GM12878 (cell line): ENCODE results near the gene KDSR. TPM values are rescaled to one million over a fixed set of nuclear protein-coding genes. Genes with fewer than 3 reads are reported as not detected.

ENCODE experiments used
- ATAC-seq: fragments of 200-7000 bp; cut with Tn5 transposase; 3 replicates; pipeline ENCODE4 v1.9.1; 2020; ENCODE audit warnings: mild to moderate bottlenecking, moderate library complexity
- BruUV-seq: library from RNA; stranded (reverse); fragments of 400-500 nt; replicated peaks from 2 replicates; lab custom pipeline; 2021; lab: Mats Ljungman, UMichigan
- CTCF ChIA-PET: fragments of 300-600 bp; sonication (Branson Sonifier 250); formaldehyde crosslinking; extraction: SDS; loops from one replicate; lab custom pipeline; 2021; ENCODE audit warnings: inconsistent platforms; lab: Yijun Ruan, JAX
- POLR2A ChIA-PET: fragments of 350-600 bp; formaldehyde crosslinking; extraction: SDS; loops from one replicate; lab custom pipeline; 2021; ENCODE audit warnings: inconsistent platforms; lab: Charles Lee
- RAD21 ChIA-PET: fragments of 300-600 bp; sonication (Branson Sonifier 250); formaldehyde crosslinking; loops from one replicate; lab custom pipeline; 2023; ENCODE audit warnings: antibody characterized with exemption; ENCODE audit not compliant: unreplicated experiment; lab: Charles Lee
- SMC1A ChIA-PET: fragments of 300-600 bp; sonication (Branson Sonifier 250); formaldehyde crosslinking; loops from one replicate; lab custom pipeline; 2023; ENCODE audit not compliant: unreplicated experiment, uncharacterized antibody; lab: Charles Lee
- DNase-seq: peaks from one replicate; pipeline ENCODE4 v3.0.0-alpha.2; 2011; ENCODE audit warnings: low read depth, low spot score
- FAIRE-seq: peaks from 3 replicates; lab custom pipeline; 2011; peaks lifted over from hg19 to GRCh38; lab: Jason Lieb, UNC
- H2AFZ ChIP-seq: 2 replicates; pipeline ENCODE4 v1.6.0; 2011; ENCODE audit warnings: low read depth, low read length, control low read depth; ENCODE audit not compliant: control insufficient read depth
- H3K27ac ChIP-seq: 2 replicates; pipeline ENCODE4 v1.5.1; 2011; ENCODE audit warnings: control low read depth; ENCODE audit not compliant: control insufficient read depth, insufficient read depth
- H3K27me3 ChIP-seq, 2 experiments: replicated peaks in 1 of 2; 2 replicates each; pipeline versions ENCODE4 v1.6.0 to v1.6.1; 2011; ENCODE audit warnings: low read length in 1 of 2; ENCODE audit not compliant: control insufficient read depth in 2 of 2, insufficient read depth in 2 of 2
- H3K36me3 ChIP-seq, 2 experiments: 2 replicates each; pipeline ENCODE4 v1.5.1; 2011; ENCODE audit warnings: low read length in 1 of 2; ENCODE audit not compliant: control insufficient read depth in 2 of 2, insufficient read depth in 2 of 2
- H3K4me1 ChIP-seq: 2 replicates; pipeline ENCODE4 v1.6.1; 2011; ENCODE audit warnings: mild to moderate bottlenecking, low read length, moderate library complexity, mixed read lengths; ENCODE audit not compliant: control insufficient read depth, insufficient read depth
- H3K4me2 ChIP-seq: 2 replicates; pipeline ENCODE4 v1.6.0; 2011; ENCODE audit warnings: control low read depth; ENCODE audit not compliant: control insufficient read depth, insufficient read depth
- H3K4me3 ChIP-seq: fragments of 200-600 bp; sonication (generic); 2 replicates; pipeline ENCODE4 v1.5.1; 2016
- H3K79me2 ChIP-seq: 2 replicates; pipeline ENCODE4 v1.6.0; 2011; ENCODE audit warnings: low read length; ENCODE audit not compliant: control insufficient read depth, insufficient read depth
- H3K9ac ChIP-seq: 2 replicates; pipeline ENCODE4 v1.8.0; 2011; ENCODE audit warnings: low read length, control low read depth, mixed read lengths; ENCODE audit not compliant: control insufficient read depth, insufficient read depth
- H3K9me3 ChIP-seq: replicated peaks from 3 replicates; pipeline ENCODE4 v1.5.1; 2011; ENCODE audit warnings: mild to moderate bottlenecking, low read length; ENCODE audit not compliant: control insufficient read depth, insufficient read depth
- H4K20me1 ChIP-seq: 2 replicates; pipeline ENCODE4 v1.6.0; 2011; ENCODE audit not compliant: control insufficient read depth, insufficient read depth
- BCL3 ChIP-seq: IDR thresholded peaks from 2 replicates; pipeline ENCODE4 v1.6.1; 2011; ENCODE audit warnings: borderline replicate concordance, low read depth, mild to moderate bottlenecking, moderate library complexity, low read length; ENCODE audit not compliant: insufficient read depth, poor library complexity, severe bottlenecking
- LARP7 ChIP-seq: fragments of 450-650 bp; IDR thresholded peaks from 2 replicates; pipeline ENCODE4 v1.6.1; 2017; ENCODE audit warnings: mild to moderate bottlenecking
- NKRF ChIP-seq: fragments of 450-650 bp; conservative IDR thresholded peaks from 2 replicates; pipeline ENCODE4 v1.6.1; 2017; ENCODE audit warnings: mild to moderate bottlenecking, moderate library complexity
- NR2F1 ChIP-seq: fragments of 450-650 bp; conservative IDR thresholded peaks from 2 replicates; pipeline ENCODE4 v1.6.1; 2017; ENCODE audit warnings: mild to moderate bottlenecking
- SIX5 ChIP-seq: IDR thresholded peaks from 2 replicates; pipeline ENCODE4 v1.6.1; 2011; ENCODE audit warnings: mild to moderate bottlenecking, low read depth, low read length, moderate library complexity; ENCODE audit not compliant: severe bottlenecking
- SMARCA5 ChIP-seq: fragments of 450-650 bp; IDR thresholded peaks from 2 replicates; pipeline ENCODE4 v1.6.1; 2017; ENCODE audit warnings: mild to moderate bottlenecking
- SP1 ChIP-seq: IDR thresholded peaks from one replicate; pipeline ENCODE4 v1.6.1; 2011; ENCODE audit warnings: low read depth, low read length
- WGBS: methylation state at CpG from one replicate; pipeline ENCODE4 v1.1.6; 2016; ENCODE audit warnings: low lambda C conversion rate; ENCODE audit not compliant: insufficient replicate concordance, insufficient coverage; ENCODE audit errors: missing lambda C conversion rate; 5-methylcytosine and 5-hydroxymethylcytosine counted together
- in situ Hi-C: fragments of 300-500 bp; cut with MboI; formaldehyde crosslinking; loops from 9 replicates; pipeline ENCODE4 v1.14.3; 2018; ENCODE audit warnings: mixed read lengths
- intact Hi-C: fragments of 100-400 bp; cut with micrococcal nuclease; formaldehyde crosslinking; loops from one replicate; pipeline ENCODE4 v1.14.2; 2022; ENCODE audit not compliant: unreplicated experiment
- polyA plus RNA-seq, 11 experiments: library from polyadenylated mRNA; depleted of rRNA in 4 of 11; unstranded in 6 of 11; stranded (reverse) in 5 of 11; fragments of >200 nt; fragmentation: Nextera tagmentation in 4 of 11; fragmentation: Illumina TruSeq in 1 of 11; extraction: Ambion mirVana in 4 of 11; extraction: Trizol in 1 of 11; gene quantifications; 1 replicate in 1 of 11; 2 replicates in 10 of 11; pipeline versions ENCODE4 v1.2.1 to v1.2.3, GENCODE V29; 2011 to 2016; ENCODE audit warnings: inconsistent platforms in 2 of 11, missing spikeins in 2 of 11, low read depth in 1 of 11
- total RNA-seq, 4 experiments: library from RNA; depleted of rRNA in 3 of 4; stranded (reverse); fragments of >200 nt in 3 of 4; fragmentation: Illumina TruSeq in 1 of 4; extraction: Trizol in 1 of 4; gene quantifications; 2 replicates each; pipeline versions ENCODE4 v1.2.1 to v1.2.3, GENCODE V29; 2013 to 2021

KDSR gene
- total and polyA plus RNA-seq, 10 of the 15 experiments (the other 5 are each of a cell fraction or from before 2014, with no cell fraction given): 5.2 to 25.9 (median 14.3) TPM

GRCh38 chr18:63350230-63350629 is 16.8 kb downstream of the KDSR start:
- Histone ChIP-seq H3K4me2 (no peak overlapping the region), H4K20me1 (no peaks in the 10 kb centered on the region), H3K4me3 (no peak overlapping the region), H2AFZ (no peak overlapping the region), H3K9me3 (no peaks in the 10 kb centered on the region), H3K27ac (no peak overlapping the region), H3K9ac (no peak overlapping the region), H3K36me3 (peaks cover 4 to 17% of the 10 kb centered on the region in 2 experiments; a peak in 3 of 4 replicates), H3K4me1 (no peaks in the 10 kb centered on the region), H3K27me3 (no peaks in the 10 kb centered on the region), H3K79me2 (no peaks in the 10 kb centered on the region)
- RAD21 ChIA-PET: no interaction called here
- no TSS peak for BruUV-seq
- no peak for TF ChIP-seq NR2F1
- no peak for TF ChIP-seq NKRF
- TF ChIP-seq SMARCA5: no peak
- no peak for TF ChIP-seq SIX5
- TF ChIP-seq LARP7: no peak
- TF ChIP-seq BCL3: no peak
- no peak for TF ChIP-seq SP1
- 45% methylated on average over 2 of the region's 2 CpGs for WGBS
- no peak for ATAC-seq
- no peak for DNase-seq
- POLR2A ChIA-PET: interaction anchor here (1.0 to 1.9 kb wide), 2 partner anchors 10 to 15 kb away, joined by 3 to 6 read pairs; no protein-coding TSS in a partner anchor
- FAIRE-seq: no peak
- CTCF ChIA-PET: interaction anchor here (1.1 to 3.8 kb wide), 2 partner anchors 10 to 82 kb away, joined by 3 to 24 read pairs; no protein-coding TSS in a partner anchor
- intact Hi-C loops: loop anchor here (5.0 kb wide), 1 partner anchor 82 kb away; no protein-coding TSS in a partner anchor
- SMC1A ChIA-PET: interaction anchor here (0.7 to 1.6 kb wide), 4 partner anchors 16 to 334 kb away, joined by 3 to 4 read pairs (median 3); no protein-coding TSS in a partner anchor
- in situ Hi-C loops: no loop called here
